ENCODE results near the gene LONRF2. TPM values are rescaled to one million over a fixed set of nuclear protein-coding genes. Genes with fewer than 3 reads are reported as not detected.

Gene LONRF2
- total and polyA plus RNA-seq, 8 donors, result 2.0 to 7.1 (median 6.8) TPM

GRCh38 chr2:100281521-100282438 lies 40.5 kb downstream of the LONRF2 start:
- H3K27me3 ChIP-seq, result no peaks in the 10 kb centered on the region
- peaks cover 15 to 30% (median 20%) of the 10 kb centered on the region in 3 donors for H3K4me1 ChIP-seq
- DNase-seq, result no peak
- H3K4me3 ChIP-seq, result no peak overlapping the region
- TF ChIP-seq, protein P1, sequence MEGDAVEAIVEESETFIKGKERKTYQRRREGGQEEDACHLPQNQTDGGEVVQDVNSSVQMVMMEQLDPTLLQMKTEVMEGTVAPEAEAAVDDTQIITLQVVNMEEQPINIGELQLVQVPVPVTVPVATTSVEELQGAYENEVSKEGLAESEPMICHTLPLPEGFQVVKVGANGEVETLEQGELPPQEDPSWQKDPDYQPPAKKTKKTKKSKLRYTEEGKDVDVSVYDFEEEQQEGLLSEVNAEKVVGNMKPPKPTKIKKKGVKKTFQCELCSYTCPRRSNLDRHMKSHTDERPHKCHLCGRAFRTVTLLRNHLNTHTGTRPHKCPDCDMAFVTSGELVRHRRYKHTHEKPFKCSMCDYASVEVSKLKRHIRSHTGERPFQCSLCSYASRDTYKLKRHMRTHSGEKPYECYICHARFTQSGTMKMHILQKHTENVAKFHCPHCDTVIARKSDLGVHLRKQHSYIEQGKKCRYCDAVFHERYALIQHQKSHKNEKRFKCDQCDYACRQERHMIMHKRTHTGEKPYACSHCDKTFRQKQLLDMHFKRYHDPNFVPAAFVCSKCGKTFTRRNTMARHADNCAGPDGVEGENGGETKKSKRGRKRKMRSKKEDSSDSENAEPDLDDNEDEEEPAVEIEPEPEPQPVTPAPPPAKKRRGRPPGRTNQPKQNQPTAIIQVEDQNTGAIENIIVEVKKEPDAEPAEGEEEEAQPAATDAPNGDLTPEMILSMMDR (IDR thresholded peaks at IDR 0.05), result no peak
- intact Hi-C loops (cut with DNase I), result no loop called here
- peak in 2 of 4 donors; percentile 41 to 43 for ATAC-seq
- WGBS, 2 donors, result 68 to 70% methylated on average over 16 of the region's 16 CpGs
- no peaks in the 10 kb centered on the region for H3K9me3 ChIP-seq
- no peak for FAIRE-seq
- peaks cover 0 to 6% (median 0%) of the 10 kb centered on the region in 3 donors for H3K36me3 ChIP-seq
- H3K27ac ChIP-seq, result peak overlapping the region in 1 of 4 donors; percentile 50

GRCh38 chr2:100279586-100280534 lies 42.4 kb downstream of the LONRF2 start:
- FAIRE-seq (no peak), ATAC-seq (no peak), DNase-seq (no peak)
- WGBS, 2 donors, result 87 to 93% methylated on average over 17 of the region's 17 CpGs
- no peak overlapping the region for H3K4me3 ChIP-seq
- H3K27me3 ChIP-seq, result no peaks in the 10 kb centered on the region
- TF ChIP-seq, protein P1 (IDR thresholded peaks at IDR 0.05), result no peak
- H3K4me1 ChIP-seq, result peaks cover 0 to 12% (median 4%) of the 10 kb centered on the region in 3 donors
- H3K36me3 ChIP-seq, result peaks cover 0 to 16% (median 0%) of the 10 kb centered on the region in 3 donors
- intact Hi-C loops (cut with DNase I), result no loop called here
- H3K9me3 ChIP-seq, result no peaks in the 10 kb centered on the region
- H3K27ac ChIP-seq, result no peak overlapping the region

GRCh38 chr2:100278986-100279385 lies 43.3 kb downstream of the LONRF2 start:
- intact Hi-C loops (cut with DNase I), result no loop called here
- no peak overlapping the region for H3K27ac ChIP-seq
- WGBS, 2 donors, result 95 to 97% methylated on average over 11 of the region's 11 CpGs
- peaks cover 0 to 3% (median 0%) of the 10 kb centered on the region in 3 donors for H3K4me1 ChIP-seq
- FAIRE-seq (no peak), ATAC-seq (no peak), DNase-seq (no peak)
- peaks cover 0 to 18% (median 0%) of the 10 kb centered on the region in 3 donors for H3K36me3 ChIP-seq
- no peaks in the 10 kb centered on the region for H3K27me3 ChIP-seq
- H3K4me3 ChIP-seq, result no peak overlapping the region
- no peaks in the 10 kb centered on the region for H3K9me3 ChIP-seq
- TF ChIP-seq, protein P1 (IDR thresholded peaks at IDR 0.05), result no peak

- Histone ChIP-seq H3K27me3 (no peaks in the 10 kb centered on the region), H3K9me3 (no peaks in the 10 kb centered on the region), H3K4me3 (no peak overlapping the region), H3K27ac (no peak overlapping the region), H3K36me3 (peaks cover 0 to 14% (median 0%) of the 10 kb centered on the region in 3 donors), H3K4me1 (no peaks in the 10 kb centered on the region)
- intact Hi-C loops (cut with DNase I), result no loop called here
- 86 to 91% methylated on average over 12 of the region's 12 CpGs for WGBS, 2 donors
- ATAC-seq, result no peak
- no peak for FAIRE-seq
- no peak for DNase-seq
- TF ChIP-seq, protein P1 (IDR thresholded peaks at IDR 0.05), result no peak
These were observed 43.8 kb downstream of the LONRF2 start for GRCh38 chr2:100278501-100278900.
